ENCODE data around the gene KRCC1. TPM values are rescaled to one million over a fixed set of nuclear protein-coding genes. Genes with fewer than 3 reads are reported as not detected.

Gene KRCC1
- total RNA-seq, 2 experiments from 2014 or later, result 3.0 to 3.2 TPM

GRCh38 chr2:88081924-88082608 lies 26.5 kb upstream of the KRCC1 start:
- Mint-ChIP-seq H3K27me3 (no peaks in the 10 kb centered on the region), H3K4me1 (ENCODE audit: low read depth) (no peaks in the 10 kb centered on the region), H3K9me3 (no peaks in the 10 kb centered on the region), H3K27ac (no peak overlapping the region), H3K36me3 (ENCODE audit: low read depth) (no peaks in the 10 kb centered on the region), H3K4me3 (no peak overlapping the region)
- Histone ChIP-seq H3K4me1 (ENCODE audit: insufficient read depth, low read length) (no peaks in the 10 kb centered on the region), H3K4me3 (ENCODE audit: low read length) (no peak overlapping the region), H3K27me3 (ENCODE audit: control insufficient read depth in 1 of 2, insufficient read depth in 2 of 2, low read length in 2 of 2) (peaks cover 0 to 5% of the 10 kb centered on the region in 2 experiments), H3K36me3 (ENCODE audit: insufficient read depth, low read length) (no peaks in the 10 kb centered on the region), H3K9me3 (ENCODE audit: control insufficient read depth in 1 of 2, insufficient read depth in 1 of 2, low read length in 2 of 2) (no peaks in the 10 kb centered on the region), H3K27ac (ENCODE audit: low read depth in 1 of 2, low read length in 2 of 2) (no peak overlapping the region)
- no peak for ATAC-seq (ENCODE audit: poor library complexity)
- POLR2A ChIA-PET, result no interaction called here
- intact Hi-C loops (cut with DNase I, micrococcal nuclease), result no loop called here
- no peak for TF ChIP-seq CTCF (IDR thresholded peaks at IDR 0.05)
- no peak for DNase-seq
- CTCF ChIA-PET, result interaction anchor here (1.2 kb wide), 1 partner anchor 22 kb away, joined by 5 read pairs; no protein-coding TSS in a partner anchor

DNA sequence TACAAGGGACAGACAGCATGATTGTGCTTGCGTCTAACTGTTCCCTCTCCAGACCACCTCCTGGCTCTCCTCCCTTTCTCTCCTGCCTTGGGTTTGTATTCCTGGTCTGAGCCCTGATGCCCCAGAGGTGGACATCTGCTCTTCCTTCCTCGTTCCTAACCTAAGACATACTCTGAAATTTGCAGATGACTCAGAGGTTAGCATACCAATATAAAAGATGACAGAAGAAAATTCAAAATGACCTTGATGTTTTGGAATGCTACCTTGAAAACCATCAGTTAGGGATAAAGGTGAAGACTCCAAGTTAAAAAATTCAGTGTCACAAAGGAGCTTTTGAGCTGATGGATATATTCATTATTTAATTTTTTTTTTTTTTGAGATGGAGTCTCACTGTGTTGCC lies 25.0 kb upstream of the KRCC1 start:
- H3K27ac ChIP-seq (ENCODE audit: low read depth in 1 of 2, low read length in 2 of 2), result no peak overlapping the region
- no peaks in the 10 kb centered on the region for H3K9me3 Mint-ChIP-seq
- H3K4me3 Mint-ChIP-seq, result no peak overlapping the region
- POLR2A ChIA-PET, result no interaction called here
- no peaks in the 10 kb centered on the region for H3K4me1 Mint-ChIP-seq (ENCODE audit: low read depth)
- ATAC-seq (ENCODE audit: poor library complexity) (no peak), DNase-seq (no peak)
- intact Hi-C loops (cut with DNase I, micrococcal nuclease), result no loop called here
- H3K36me3 ChIP-seq (ENCODE audit: insufficient read depth, low read length), result no peaks in the 10 kb centered on the region
- H3K36me3 Mint-ChIP-seq (ENCODE audit: low read depth), result no peaks in the 10 kb centered on the region
- no peak overlapping the region for H3K27ac Mint-ChIP-seq
- no peaks in the 10 kb centered on the region for H3K4me1 ChIP-seq (ENCODE audit: insufficient read depth, low read length)
- no peak for TF ChIP-seq CTCF (IDR thresholded peaks at IDR 0.05)
- H3K27me3 ChIP-seq (ENCODE audit: control insufficient read depth in 1 of 2, insufficient read depth in 2 of 2, low read length in 2 of 2), result peaks cover 0 to 5% of the 10 kb centered on the region in 2 experiments
- H3K27me3 Mint-ChIP-seq, result no peaks in the 10 kb centered on the region
- H3K9me3 ChIP-seq (ENCODE audit: control insufficient read depth in 1 of 2, insufficient read depth in 1 of 2, low read length in 2 of 2), result no peaks in the 10 kb centered on the region
- H3K4me3 ChIP-seq (ENCODE audit: low read length), result no peak overlapping the region
- CTCF ChIA-PET, result interaction anchor here (0.7 kb wide), 1 partner anchor 510 kb away, joined by 3 read pairs; no protein-coding TSS in a partner anchor

DNA sequence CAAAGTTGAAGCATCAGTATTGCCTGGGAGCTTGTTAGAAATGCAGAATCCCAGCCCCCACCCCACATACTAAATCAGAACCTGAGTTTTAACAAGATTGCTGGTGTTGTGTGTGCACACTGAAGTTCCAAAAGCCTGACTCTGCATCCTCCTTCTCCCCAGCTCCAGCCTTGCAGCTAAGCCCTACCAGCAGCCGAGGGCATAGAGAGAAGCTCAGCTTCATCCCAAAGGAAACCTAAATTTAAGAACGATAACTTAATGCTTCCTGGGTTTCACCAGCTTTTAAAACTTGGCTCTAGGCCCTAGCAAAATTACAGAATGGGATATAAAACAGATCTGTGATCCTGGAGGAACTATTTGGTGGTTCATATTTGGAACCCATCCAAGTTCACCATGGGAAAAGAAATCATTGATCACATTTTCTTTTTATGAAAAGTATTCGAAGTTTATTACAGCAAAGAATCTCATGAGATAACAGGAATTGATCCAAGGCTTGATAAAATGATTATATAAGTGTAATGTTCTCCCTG lies 23.1 kb upstream of the KRCC1 start:
- intact Hi-C loops (cut with DNase I, micrococcal nuclease), result no loop called here
- H3K4me1 ChIP-seq (ENCODE audit: insufficient read depth, low read length), result no peaks in the 10 kb centered on the region

More for the DNA sequence above, 23.1 kb upstream of the KRCC1 start:
- H3K4me3 Mint-ChIP-seq, result no peak overlapping the region
- H3K4me1 Mint-ChIP-seq (ENCODE audit: low read depth), result no peaks in the 10 kb centered on the region
- H3K27me3 Mint-ChIP-seq, result no peaks in the 10 kb centered on the region
- H3K36me3 ChIP-seq (ENCODE audit: insufficient read depth, low read length), result no peaks in the 10 kb centered on the region
- H3K27ac Mint-ChIP-seq, result no peak overlapping the region
- H3K36me3 Mint-ChIP-seq (ENCODE audit: low read depth), result no peaks in the 10 kb centered on the region
- no peaks in the 10 kb centered on the region for H3K9me3 ChIP-seq (ENCODE audit: control insufficient read depth in 1 of 2, insufficient read depth in 1 of 2, low read length in 2 of 2)
- no peak for TF ChIP-seq CTCF (IDR thresholded peaks at IDR 0.05)
- peaks cover 0 to 5% of the 10 kb centered on the region in 2 experiments for H3K27me3 ChIP-seq (ENCODE audit: control insufficient read depth in 1 of 2, insufficient read depth in 2 of 2, low read length in 2 of 2)
- ChIA-PET POLR2A (no interaction called here), CTCF (no interaction called here)
- ATAC-seq (ENCODE audit: poor library complexity) (no peak), DNase-seq (no peak)
- no peak overlapping the region for H3K27ac ChIP-seq (ENCODE audit: low read depth in 1 of 2, low read length in 2 of 2)
- no peak overlapping the region for H3K4me3 ChIP-seq (ENCODE audit: low read length)
- no peaks in the 10 kb centered on the region for H3K9me3 Mint-ChIP-seq

Measured in CD4-positive, alpha-beta T cell (primary cell).